Mesendoderm (in vitro differentiated cells): ENCODE data around the gene AGFG2.
A peak's percentile ranks its signal among the peaks of the same experiment; 100 is the strongest.

ENCODE experiments used
- DNase-seq: peaks from one replicate; pipeline ENCODE4 v3.0.0; 2013
- H2AK5ac ChIP-seq: 2 replicates; pipeline ENCODE4 v1.6.1; 2013; ENCODE audit warnings: low read length, inconsistent platforms
- H2BK120ac ChIP-seq: 2 replicates; pipeline ENCODE4 v1.6.1; 2013; ENCODE audit warnings: low read depth, mild to moderate bottlenecking, low read length, moderate library complexity, mixed read lengths
- H2BK15ac ChIP-seq: replicated peaks from 2 replicates; pipeline ENCODE4 v1.6.1; 2013; ENCODE audit warnings: low read depth, mild to moderate bottlenecking, moderate library complexity
- H2BK5ac ChIP-seq: 2 replicates; pipeline ENCODE4 v1.6.1; 2013; ENCODE audit warnings: low read length, inconsistent platforms
- H3K18ac ChIP-seq: 2 replicates; pipeline ENCODE4 v1.6.1; 2013; ENCODE audit warnings: mild to moderate bottlenecking, low read length, mixed read lengths
- H3K23ac ChIP-seq: one replicate; pipeline ENCODE4 v1.6.1; 2013; ENCODE audit warnings: low read length
- H3K27ac ChIP-seq: 2 replicates; pipeline ENCODE4 v1.5.1; 2013; ENCODE audit warnings: low read depth, mild to moderate bottlenecking, inconsistent platforms, low read length, moderate library complexity
- H3K27me3 ChIP-seq: 2 replicates; pipeline ENCODE4 v1.6.1; 2013; ENCODE audit warnings: low read length, control low read depth, mild to moderate bottlenecking, inconsistent platforms; ENCODE audit not compliant: insufficient read depth, poor library complexity
- H3K36me3 ChIP-seq: 2 replicates; pipeline ENCODE4 v1.6.1; 2013; ENCODE audit warnings: low read length, inconsistent platforms; ENCODE audit not compliant: control insufficient read depth, insufficient read depth
- H3K4ac ChIP-seq: one replicate; pipeline ENCODE4 v1.6.1; 2013; ENCODE audit warnings: low read depth, mild to moderate bottlenecking, low read length, moderate library complexity
- H3K4me1 ChIP-seq: 2 replicates; pipeline ENCODE4 v1.6.1; 2013; ENCODE audit warnings: low read depth, low read length, inconsistent platforms; ENCODE audit not compliant: control insufficient read depth
- H3K4me2 ChIP-seq: 2 replicates; pipeline ENCODE4 v1.6.1; 2013; ENCODE audit warnings: low read length
- H3K4me3 ChIP-seq: 2 replicates; pipeline ENCODE4 v1.5.1; 2013; ENCODE audit warnings: mild to moderate bottlenecking, low read length
- H3K56ac ChIP-seq: one replicate; pipeline ENCODE4 v1.6.1; 2013; ENCODE audit warnings: low read length
- H3K79me1 ChIP-seq: 2 replicates; pipeline ENCODE4 v1.6.1; 2013; ENCODE audit warnings: low read length, inconsistent platforms
- H3K79me2 ChIP-seq: 2 replicates; pipeline ENCODE4 v1.6.1; 2013; ENCODE audit warnings: mild to moderate bottlenecking, low read length; ENCODE audit not compliant: control insufficient read depth, insufficient read depth
- H3K9ac ChIP-seq: 2 replicates; pipeline ENCODE4 v1.6.1; 2013; ENCODE audit warnings: low read length, inconsistent platforms
- H4K5ac ChIP-seq: one replicate; pipeline ENCODE4 v1.6.1; 2013; ENCODE audit warnings: low read length
- H4K8ac ChIP-seq: one replicate; pipeline ENCODE4 v1.6.1; 2013; ENCODE audit warnings: low read depth, mild to moderate bottlenecking, control low read depth, low read length, moderate library complexity
- WGBS: extraction: QIAGEN DNeasy Blood & Tissue Kit; methylation state at CpG from one replicate; pipeline ENCODE4 v1.1.7; 2013; ENCODE audit warnings: low lambda C conversion rate, missing lambda C conversion rate; ENCODE audit not compliant: insufficient coverage; ENCODE audit errors: extremely low coverage; 5-methylcytosine and 5-hydroxymethylcytosine counted together

The AGFG2 gene

GRCh38 chr7:100585511-100586265 is 46.7 kb downstream of the AGFG2 start, which contains the start of gene LRCH4:
Gene LRCH4 (minus strand): TSS chr7:100586129. CDS start chr7:100586100, 29 bp downstream.
- peak; percentile 72 for DNase-seq
- Histone ChIP-seq H4K5ac (no peak within 1 kb of the TSS), H3K4me3 (peak within 1 kb of the TSS; percentile 93), H2BK120ac (peak within 1 kb of the TSS; percentile 31), H3K56ac (peak within 1 kb of the TSS; percentile 98), H3K79me2 (no peaks in the 10 kb centered on the region), H3K27me3 (no peaks in the 10 kb centered on the region), H2AK5ac (peak within 1 kb of the TSS; percentile 85), H3K23ac (peak within 1 kb of the TSS; percentile 97), H3K4me2 (peak within 1 kb of the TSS; percentile 100), H3K36me3 (peaks cover 8% of the 10 kb centered on the region), H3K9ac (peak within 1 kb of the TSS; percentile 98), H2BK5ac (peak within 1 kb of the TSS; percentile 94), H2BK15ac (no peak within 1 kb of the TSS), H3K18ac (peak within 1 kb of the TSS; percentile 81), H4K8ac (no peak within 1 kb of the TSS), H3K4me1 (peaks cover 13% of the 10 kb centered on the region), H3K79me1 (peaks cover 8% of the 10 kb centered on the region), H3K27ac (peak within 1 kb of the TSS; percentile 92), H3K4ac (peak within 1 kb of the TSS; percentile 90)
- no CpG with 5 or more reads among the region's 61 CpGs for WGBS

DNA sequence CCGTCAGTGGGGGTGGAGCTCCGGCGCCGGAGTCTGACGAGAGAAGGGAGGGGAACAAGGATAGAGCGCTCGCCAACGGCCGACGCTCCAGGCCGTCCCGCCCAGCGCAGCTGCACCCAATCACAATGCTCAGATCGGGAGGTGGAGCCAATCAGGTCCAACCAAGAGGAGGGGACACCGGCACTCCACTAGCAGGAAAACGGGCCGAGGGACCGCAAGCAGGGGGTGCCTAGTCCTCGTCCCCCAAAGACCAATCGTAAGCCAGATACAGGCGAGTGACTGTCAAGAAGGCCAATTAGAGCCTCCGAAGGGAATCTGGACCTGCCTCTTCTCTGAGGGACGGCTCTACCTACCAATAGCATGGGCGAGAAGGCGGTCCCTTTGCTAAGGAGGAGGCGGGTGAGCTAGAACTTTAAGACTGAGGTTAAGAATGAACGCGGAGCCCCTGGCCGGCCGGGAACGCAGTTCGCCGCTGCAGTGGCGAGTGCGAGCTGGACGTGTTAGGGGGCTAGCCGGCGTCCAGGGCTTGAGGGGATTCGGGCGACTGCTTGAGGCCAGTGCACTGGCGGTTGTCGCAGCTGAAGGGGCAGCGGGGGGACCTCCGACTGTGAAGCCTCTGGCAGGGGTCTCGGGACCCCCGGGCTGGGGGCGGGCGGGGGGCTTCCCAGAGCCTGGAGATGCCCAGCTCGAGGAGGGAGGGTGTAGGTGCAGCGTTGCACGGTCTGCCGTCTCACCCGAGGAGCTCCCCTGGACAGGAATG is 47.4 kb downstream of the AGFG2 start, which contains the start of gene FBXO24:
TSS of gene FBXO24 (plus strand) at position 63 of the 760 bp plus-strand sequence. CDS start at position 361, 298 bp downstream.
- H3K4me1 ChIP-seq = peaks cover 13% of the 10 kb centered on the region
- no peaks in the 10 kb centered on the region for H3K27me3 ChIP-seq
- H2BK15ac ChIP-seq = no peak within 1 kb of the TSS
- H2BK120ac ChIP-seq = peak within 1 kb of the TSS; percentile 31
- H3K79me2 ChIP-seq = no peaks in the 10 kb centered on the region
- peak within 1 kb of the TSS; percentile 94 for H2BK5ac ChIP-seq
- peak; percentile 100 for DNase-seq
- peak within 1 kb of the TSS; percentile 97 for H3K23ac ChIP-seq
- peaks cover 8% of the 10 kb centered on the region for H3K79me1 ChIP-seq
- WGBS = no CpG with 5 or more reads among the region's 53 CpGs
- H3K4me2 ChIP-seq = peak within 1 kb of the TSS; percentile 100
- peak within 1 kb of the TSS; percentile 90 for H3K4ac ChIP-seq
- peak within 1 kb of the TSS; percentile 98 for H3K56ac ChIP-seq
- H3K27ac ChIP-seq = peak within 1 kb of the TSS; percentile 92
- H4K8ac ChIP-seq = no peak within 1 kb of the TSS
- no peak within 1 kb of the TSS for H4K5ac ChIP-seq
- H3K18ac ChIP-seq = peak within 1 kb of the TSS; percentile 81
- H3K4me3 ChIP-seq = peak within 1 kb of the TSS; percentile 93
- H3K9ac ChIP-seq = peak within 1 kb of the TSS; percentile 98
- peaks cover 4% of the 10 kb centered on the region for H3K36me3 ChIP-seq
- H2AK5ac ChIP-seq = peak within 1 kb of the TSS; percentile 85

DNA sequence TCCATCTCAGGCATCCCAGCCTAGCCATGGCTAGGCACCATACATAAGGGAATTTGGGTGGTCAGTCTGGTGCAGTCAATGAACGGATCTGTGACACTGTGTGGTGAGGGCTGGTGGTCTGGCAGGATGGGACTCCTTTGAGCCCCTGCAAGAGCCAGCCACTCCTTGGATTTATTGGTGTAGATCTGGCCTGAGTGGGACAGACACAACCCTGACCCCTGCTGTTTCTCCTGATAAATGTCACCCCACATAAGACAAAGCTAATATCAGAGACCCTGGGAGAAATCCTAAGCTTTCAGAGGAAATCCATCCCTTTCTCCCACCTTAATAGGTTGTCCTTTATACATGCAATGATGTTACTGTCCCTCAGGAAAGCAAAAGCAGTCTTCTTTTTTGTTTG is 49.4 kb downstream of the AGFG2 start:
- no peak for DNase-seq
- no peak overlapping the region for H2BK5ac ChIP-seq
- no peak overlapping the region for H2BK15ac ChIP-seq
- H3K23ac ChIP-seq = no peak overlapping the region
- H2BK120ac ChIP-seq = no peak overlapping the region
- no CpG with 5 or more reads among the region's 1 CpG for WGBS
- H4K8ac ChIP-seq = no peak overlapping the region
- no peak overlapping the region for H3K4me3 ChIP-seq
- H3K4me2 ChIP-seq = no peak overlapping the region
- H3K9ac ChIP-seq = no peak overlapping the region
- H3K36me3 ChIP-seq = no peaks in the 10 kb centered on the region
- no peak overlapping the region for H4K5ac ChIP-seq
- no peak overlapping the region for H3K27ac ChIP-seq
- H3K79me2 ChIP-seq = no peaks in the 10 kb centered on the region
- H3K56ac ChIP-seq = no peak overlapping the region
- H3K27me3 ChIP-seq = no peaks in the 10 kb centered on the region
- H3K18ac ChIP-seq = no peak overlapping the region
- peaks cover 13% of the 10 kb centered on the region for H3K4me1 ChIP-seq
- no peak overlapping the region for H2AK5ac ChIP-seq
- H3K4ac ChIP-seq = no peak overlapping the region
- peaks cover 8% of the 10 kb centered on the region for H3K79me1 ChIP-seq

- Histone ChIP-seq H3K9ac (peak overlapping the region; percentile 63), H3K23ac (peak overlapping the region; percentile 56), H3K36me3 (no peaks in the 10 kb centered on the region), H3K79me2 (no peaks in the 10 kb centered on the region), H3K4me1 (peaks cover 10% of the 10 kb centered on the region), H4K5ac (peak overlapping the region; percentile 8), H3K79me1 (peaks cover 5% of the 10 kb centered on the region), H3K18ac (no peak overlapping the region), H3K27ac (no peak overlapping the region), H2BK15ac (no peak overlapping the region), H3K56ac (peak overlapping the region; percentile 80), H2BK120ac (no peak overlapping the region), H2BK5ac (peak overlapping the region; percentile 9), H3K27me3 (no peaks in the 10 kb centered on the region), H3K4ac (no peak overlapping the region), H2AK5ac (no peak overlapping the region), H3K4me2 (peak overlapping the region; percentile 21), H3K4me3 (no peak overlapping the region), H4K8ac (no peak overlapping the region)
- WGBS = no CpG with 5 or more reads among the region's 7 CpGs
- no peak for DNase-seq
Measured at GRCh38 chr7:100589341-100589947, 50.4 kb downstream of the AGFG2 start.

DNA sequence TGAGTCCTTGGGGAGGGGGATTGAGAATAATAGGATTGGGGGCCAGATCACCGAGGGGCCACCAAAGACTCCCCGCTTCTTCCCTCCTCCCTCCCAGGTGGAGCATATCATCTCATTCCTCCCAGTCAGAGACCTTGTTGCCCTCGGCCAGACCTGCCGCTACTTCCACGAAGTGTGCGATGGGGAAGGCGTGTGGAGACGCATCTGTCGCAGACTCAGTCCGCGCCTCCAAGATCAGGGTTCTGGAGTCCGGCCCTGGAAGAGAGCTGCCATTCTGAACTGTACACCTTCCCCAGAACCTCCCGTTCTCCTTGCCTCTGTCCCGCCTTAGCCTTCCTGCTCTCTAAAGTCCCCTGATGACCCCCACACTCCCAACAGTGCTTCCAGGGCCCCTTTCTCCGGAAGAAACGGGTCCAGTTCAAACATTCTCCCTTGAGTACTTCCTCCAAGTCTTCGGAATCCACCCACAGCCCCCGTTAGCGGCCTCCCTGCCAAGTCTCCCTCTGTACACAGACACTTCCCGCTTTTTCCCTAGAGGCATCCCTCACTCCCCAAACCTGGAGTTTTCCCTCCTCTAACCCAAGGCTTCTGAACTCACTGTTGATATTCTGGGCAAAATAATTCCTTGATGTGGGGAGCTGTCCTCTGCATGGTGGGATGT is 51.2 kb downstream of the AGFG2 start:
- no peaks in the 10 kb centered on the region for H3K27me3 ChIP-seq
- no peak for DNase-seq
- H3K4me1 ChIP-seq = peaks cover 5% of the 10 kb centered on the region
- H3K79me2 ChIP-seq = no peaks in the 10 kb centered on the region
- no peak overlapping the region for H4K8ac ChIP-seq
- H3K36me3 ChIP-seq = no peaks in the 10 kb centered on the region
- no CpG with 5 or more reads among the region's 20 CpGs for WGBS
- no peaks in the 10 kb centered on the region for H3K79me1 ChIP-seq
- peak overlapping the region; percentile 9 for H3K9ac ChIP-seq
- no peak overlapping the region for H2BK15ac ChIP-seq
- H3K27ac ChIP-seq = no peak overlapping the region
- H4K5ac ChIP-seq = no peak overlapping the region
- peak overlapping the region; percentile 28 for H3K56ac ChIP-seq
- H3K18ac ChIP-seq = no peak overlapping the region
- no peak overlapping the region for H3K4ac ChIP-seq
- no peak overlapping the region for H3K23ac ChIP-seq
- no peak overlapping the region for H2BK120ac ChIP-seq
- H2AK5ac ChIP-seq = no peak overlapping the region
- H2BK5ac ChIP-seq = no peak overlapping the region
- peak overlapping the region; percentile 21 for H3K4me2 ChIP-seq
- no peak overlapping the region for H3K4me3 ChIP-seq
